Fibroblast of villous mesenchyme (primary cell): ENCODE measurements around the gene SPACDR. TPM values are rescaled to one million over a fixed set of nuclear protein-coding genes. Genes with fewer than 3 reads are reported as not detected.

ENCODE experiments used
- DNase-seq: peaks from one replicate; pipeline ENCODE4 v3.0.0-alpha.2; 2010; ENCODE audit warnings: low read depth
- H3K4me3 ChIP-seq: 2 replicates; pipeline ENCODE4 v1.5.1; 2011; ENCODE audit warnings: low read depth, mild to moderate bottlenecking, low read length
- CTCF ChIP-seq: IDR thresholded peaks from 2 replicates; pipeline ENCODE4 v1.5.1; 2012; ENCODE audit warnings: low read depth, mild to moderate bottlenecking, low read length; ENCODE audit not compliant: insufficient read depth
- total RNA-seq: library from RNA; depleted of rRNA; stranded (reverse); fragments of >200 nt; gene quantifications from 2 replicates; pipeline ENCODE4 v1.2.3, GENCODE V29; 2012

Gene SPACDR
- total RNA-seq, 1 donor, result not detected

DNA sequence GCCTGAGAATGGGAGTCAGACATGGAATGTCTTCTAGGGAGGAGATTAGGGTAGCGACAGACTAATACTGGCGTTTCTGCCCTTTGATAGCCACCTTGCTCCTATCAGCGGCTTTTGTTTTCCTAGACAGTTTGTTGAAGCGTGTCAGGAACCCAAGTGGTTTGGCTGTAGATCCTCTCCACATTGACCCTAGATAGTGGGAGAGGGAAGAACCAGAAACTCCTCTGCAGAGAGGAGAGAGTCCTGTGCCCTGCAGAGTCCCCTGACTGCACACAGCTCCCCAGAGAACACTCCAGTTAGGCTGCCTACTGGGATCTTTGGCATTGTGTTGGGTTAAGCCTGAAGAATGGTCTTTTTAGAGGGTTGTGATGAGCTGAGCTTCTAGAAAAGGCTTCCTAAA lies 32.0 kb downstream of the SPACDR start:
- DNase-seq, result no peak
- TF ChIP-seq CTCF, result no peak
- no peak overlapping the region for H3K4me3 ChIP-seq

DNA sequence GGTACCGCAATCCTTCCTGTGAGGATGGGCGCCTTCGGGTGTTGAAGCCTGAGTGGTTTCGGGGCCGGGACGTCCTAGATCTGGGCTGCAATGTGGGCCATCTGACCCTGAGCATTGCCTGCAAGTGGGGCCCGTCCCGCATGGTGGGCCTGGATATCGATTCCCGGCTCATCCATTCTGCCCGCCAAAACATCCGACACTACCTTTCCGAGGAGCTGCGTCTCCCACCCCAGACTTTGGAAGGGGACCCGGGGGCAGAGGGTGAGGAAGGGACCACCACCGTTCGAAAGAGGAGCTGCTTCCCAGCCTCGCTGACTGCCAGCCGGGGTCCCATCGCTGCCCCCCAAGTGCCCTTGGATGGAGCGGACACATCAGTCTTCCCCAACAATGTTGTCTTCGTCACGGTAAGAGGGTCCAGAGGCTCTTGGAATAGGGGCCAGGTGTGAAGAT lies 32.7 kb downstream of the SPACDR start:
- peak overlapping the region; percentile 90 for H3K4me3 ChIP-seq
- no peak for TF ChIP-seq CTCF
- DNase-seq, result no peak

GRCh38 chr7:100430493-100431285 lies 33.4 kb downstream of the SPACDR start:
- no peak for TF ChIP-seq CTCF
- peak overlapping the region; percentile 90 for H3K4me3 ChIP-seq
- DNase-seq, result peak; percentile 28

DNA sequence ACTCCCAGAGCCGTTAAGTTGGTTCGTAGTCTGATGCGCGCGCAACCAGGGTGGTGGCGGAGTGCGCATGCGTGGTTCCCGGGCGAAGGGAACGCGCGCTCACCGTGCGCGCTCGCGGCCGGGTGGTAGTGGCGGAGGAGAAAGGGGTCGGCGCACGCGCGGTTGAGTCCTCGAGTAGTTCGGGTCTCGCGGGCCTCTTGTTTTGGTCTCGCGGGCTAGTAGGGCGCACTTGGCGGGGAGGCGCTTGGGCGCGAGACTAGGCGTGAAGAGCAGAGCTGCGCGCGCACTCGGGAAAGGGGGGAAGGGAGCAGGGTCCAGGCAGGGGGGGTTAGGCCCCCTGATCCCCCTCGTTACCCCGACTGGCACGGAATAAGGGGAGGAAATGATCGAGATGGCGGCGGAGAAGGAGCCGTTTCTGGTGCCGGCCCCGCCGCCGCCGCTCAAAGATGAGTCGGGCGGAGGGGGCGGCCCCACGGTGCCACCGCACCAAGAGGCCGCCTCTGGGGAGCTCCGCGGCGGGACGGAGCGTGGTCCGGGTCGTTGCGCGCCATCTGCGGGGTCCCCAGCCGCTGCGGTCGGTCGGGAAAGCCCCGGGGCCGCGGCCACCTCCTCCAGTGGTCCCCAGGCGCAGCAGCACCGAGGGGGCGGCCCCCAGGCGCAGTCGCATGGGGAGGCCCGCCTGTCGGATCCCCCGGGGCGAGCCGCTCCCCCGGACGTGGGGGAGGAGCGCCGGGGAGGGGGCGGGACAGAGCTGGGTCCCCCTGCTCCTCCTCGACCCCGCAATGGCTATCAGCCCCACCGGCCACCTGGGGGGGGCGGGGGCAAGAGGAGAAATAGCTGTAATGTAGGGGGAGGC lies 34.2 kb downstream of the SPACDR start, which contains the start of gene MEPCE:
TSS of gene MEPCE (plus strand) at position 195 of the 856 bp plus-strand sequence. CDS start at position 383, 188 bp downstream.
- TF ChIP-seq CTCF, result no peak
- peak; percentile 98 for DNase-seq
- peak within 1 kb of the TSS; percentile 90 for H3K4me3 ChIP-seq

- H3K4me3 ChIP-seq, result peak overlapping the region; percentile 90
- TF ChIP-seq CTCF, result peak; percentile 12
- peak; percentile 100 for DNase-seq
Observed at GRCh38 chr7:100428967-100429636, 35.0 kb downstream of the SPACDR start.

GRCh38 chr7:100428199-100428966 lies 35.7 kb downstream of the SPACDR start, which contains the start of gene ZCWPW1:
Gene ZCWPW1 (minus strand): TSS chr7:100428703. CDS start chr7:100420649, 8,054 bp downstream.
- H3K4me3 ChIP-seq, result peak within 1 kb of the TSS; percentile 90
- TF ChIP-seq CTCF, result no peak
- DNase-seq, result peak; percentile 98
